B cell (primary cell): ENCODE results near the gene PTPRM.

Experiments
- EZH2 ChIP-seq: IDR thresholded peaks from 2 replicates; pipeline ENCODE4 v1.6.1; 2012; ENCODE audit warnings: borderline replicate concordance, low read depth, mild to moderate bottlenecking, moderate library complexity, low read length; ENCODE audit not compliant: insufficient read depth, poor library complexity, severe bottlenecking
- TF ChIP-seq, protein P1 (sequence below): fragments of 200-600 bp; IDR thresholded peaks from one replicate; pipeline ENCODE4 v1.8.0; 2022; ENCODE audit warnings: antibody characterized with exemption, mild to moderate bottlenecking

DNA sequence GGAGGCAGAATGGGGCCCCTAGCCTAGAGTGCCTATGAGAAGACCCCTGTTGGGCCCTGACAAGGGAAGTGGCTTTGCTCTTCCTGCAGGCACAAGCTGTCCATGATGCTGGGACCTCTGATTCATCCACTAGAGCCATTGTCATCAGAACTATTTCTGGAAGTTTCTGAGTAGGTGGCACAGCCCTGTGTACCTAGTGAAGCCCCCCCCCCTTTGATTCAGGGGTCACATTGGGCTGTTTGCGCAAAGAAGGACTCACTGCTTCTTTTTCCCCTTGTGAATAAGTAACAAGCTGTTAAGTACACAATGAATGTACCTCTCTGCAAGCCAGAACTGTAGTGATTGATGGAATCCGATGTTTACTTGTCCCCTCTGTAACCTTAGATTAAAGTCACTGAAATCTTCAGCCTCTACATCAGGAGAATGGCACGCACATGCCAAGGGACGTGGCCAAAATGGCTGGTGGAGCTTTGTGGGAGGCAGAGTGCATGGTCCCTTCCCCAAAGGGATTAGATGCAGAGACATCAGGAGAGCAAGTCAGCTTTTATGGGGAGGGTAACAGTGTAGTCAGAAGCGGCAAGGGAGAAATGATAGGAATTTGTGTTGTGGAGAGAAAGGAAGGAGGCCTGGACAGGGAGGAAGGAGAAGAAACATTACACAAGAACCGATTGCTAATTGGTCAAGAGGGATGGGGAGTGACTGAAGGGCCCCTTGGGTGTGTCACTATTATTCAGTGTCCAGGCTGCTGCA is 774.5 kb downstream of the PTPRM start:
- TF ChIP-seq, protein P1, sequence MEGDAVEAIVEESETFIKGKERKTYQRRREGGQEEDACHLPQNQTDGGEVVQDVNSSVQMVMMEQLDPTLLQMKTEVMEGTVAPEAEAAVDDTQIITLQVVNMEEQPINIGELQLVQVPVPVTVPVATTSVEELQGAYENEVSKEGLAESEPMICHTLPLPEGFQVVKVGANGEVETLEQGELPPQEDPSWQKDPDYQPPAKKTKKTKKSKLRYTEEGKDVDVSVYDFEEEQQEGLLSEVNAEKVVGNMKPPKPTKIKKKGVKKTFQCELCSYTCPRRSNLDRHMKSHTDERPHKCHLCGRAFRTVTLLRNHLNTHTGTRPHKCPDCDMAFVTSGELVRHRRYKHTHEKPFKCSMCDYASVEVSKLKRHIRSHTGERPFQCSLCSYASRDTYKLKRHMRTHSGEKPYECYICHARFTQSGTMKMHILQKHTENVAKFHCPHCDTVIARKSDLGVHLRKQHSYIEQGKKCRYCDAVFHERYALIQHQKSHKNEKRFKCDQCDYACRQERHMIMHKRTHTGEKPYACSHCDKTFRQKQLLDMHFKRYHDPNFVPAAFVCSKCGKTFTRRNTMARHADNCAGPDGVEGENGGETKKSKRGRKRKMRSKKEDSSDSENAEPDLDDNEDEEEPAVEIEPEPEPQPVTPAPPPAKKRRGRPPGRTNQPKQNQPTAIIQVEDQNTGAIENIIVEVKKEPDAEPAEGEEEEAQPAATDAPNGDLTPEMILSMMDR, result no peak
- TF ChIP-seq EZH2, result no peak
